Measurements from ENCODE around the gene IL22RA1.

The IL22RA1 gene

DNA sequence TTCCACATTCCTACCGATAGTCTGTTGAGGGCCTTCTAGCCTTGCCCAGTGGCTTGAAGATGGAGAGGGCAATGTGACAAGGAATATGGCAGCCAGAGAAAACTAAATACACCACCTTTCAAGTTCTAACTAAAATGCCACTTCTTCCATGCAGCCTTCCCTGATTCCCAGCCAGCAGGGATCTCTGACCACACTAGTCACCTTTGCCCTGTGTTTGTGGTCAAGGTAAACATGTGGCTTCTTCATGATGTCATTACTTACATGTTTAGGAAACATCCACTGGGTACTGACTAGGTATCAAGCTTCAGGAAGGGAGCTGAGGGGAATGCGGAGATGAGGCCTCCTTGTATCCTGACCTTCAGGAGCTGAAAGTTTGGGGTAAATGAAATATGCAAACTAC, 22.6 kb upstream of the IL22RA1 start:
- DNase-seq: no peak

DNA sequence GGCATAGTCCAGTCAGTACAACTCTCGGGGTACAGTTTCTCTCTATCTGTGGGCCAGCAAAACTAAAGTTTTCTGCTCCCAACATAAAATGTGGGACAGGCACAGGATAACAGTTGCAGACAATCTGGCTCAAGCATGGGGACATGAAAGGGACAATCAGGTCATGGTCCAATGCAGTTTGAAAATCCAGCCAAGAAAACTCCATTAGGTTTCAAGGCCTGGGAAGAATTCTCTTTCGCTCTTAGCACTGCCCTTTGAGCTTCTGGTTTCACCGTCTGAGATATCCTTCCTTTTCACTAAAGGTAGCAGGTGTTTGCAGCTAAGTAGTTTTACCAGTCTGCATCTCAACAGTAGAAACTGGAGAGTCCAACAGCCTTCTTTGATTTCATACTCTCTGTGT, 21.1 kb upstream of the IL22RA1 start:
- no peak for DNase-seq

DNA sequence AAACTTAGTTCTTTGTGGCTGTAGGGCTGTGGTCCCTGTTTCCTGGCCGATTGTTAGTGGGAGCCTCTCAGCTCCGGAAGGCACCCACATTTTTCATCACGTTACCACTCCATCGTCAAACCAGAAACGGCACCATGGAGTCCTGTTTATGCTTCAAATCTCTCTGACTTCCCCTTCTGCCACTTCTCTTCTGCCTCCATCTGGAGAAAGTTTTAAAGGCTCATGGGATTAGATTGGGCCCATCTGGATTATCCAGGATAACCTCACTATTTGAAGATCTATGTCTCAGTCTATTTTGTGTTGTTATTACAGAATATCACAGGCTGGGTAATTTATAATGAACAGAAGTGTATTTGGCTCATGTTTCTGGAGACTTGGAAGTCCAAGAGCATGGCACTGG, 19.3 kb upstream of the IL22RA1 start:
- DNase-seq: no peak

DNA sequence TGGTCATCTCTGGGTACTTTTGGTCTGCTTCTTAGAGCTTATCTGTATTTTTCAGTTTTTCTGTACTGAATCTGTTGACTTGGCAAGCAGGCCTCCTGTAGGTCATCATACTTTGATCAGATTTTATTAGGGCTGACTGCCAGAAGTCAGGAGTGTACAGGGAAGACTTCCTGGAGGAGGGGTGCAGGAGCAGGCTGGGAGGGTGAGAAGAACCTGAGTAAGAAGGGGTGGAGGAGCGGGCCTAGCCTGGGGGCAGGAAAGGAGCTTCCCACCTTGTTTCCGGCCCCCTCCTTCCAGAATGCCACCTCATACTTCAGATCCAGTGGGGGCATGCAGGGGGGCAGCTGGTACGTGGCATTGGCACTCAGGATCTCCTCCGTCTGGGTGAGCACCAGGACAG, 18.3 kb upstream of the IL22RA1 start:
- DNase-seq: no peak

DNA sequence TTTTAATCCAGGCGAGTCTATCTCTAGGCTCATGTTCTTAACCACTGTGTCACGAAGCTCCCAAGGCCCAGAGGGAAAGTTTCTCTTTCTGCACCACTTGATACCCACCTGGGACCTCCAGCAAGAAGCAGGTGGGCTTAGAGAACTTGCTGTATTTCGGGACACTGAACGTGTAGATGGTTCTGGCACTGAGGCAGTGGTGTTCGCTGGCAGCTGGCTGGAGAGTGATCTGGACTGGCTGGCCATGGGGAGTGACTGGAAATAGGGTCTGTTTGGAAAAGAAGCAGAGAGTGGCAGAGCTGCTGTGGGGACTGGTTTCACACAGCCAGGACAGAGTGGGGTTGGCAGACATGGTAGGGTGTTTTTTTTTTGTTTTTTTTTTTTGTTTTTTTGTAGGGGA, 16.4 kb upstream of the IL22RA1 start:
- DNase-seq: no peak

DNA sequence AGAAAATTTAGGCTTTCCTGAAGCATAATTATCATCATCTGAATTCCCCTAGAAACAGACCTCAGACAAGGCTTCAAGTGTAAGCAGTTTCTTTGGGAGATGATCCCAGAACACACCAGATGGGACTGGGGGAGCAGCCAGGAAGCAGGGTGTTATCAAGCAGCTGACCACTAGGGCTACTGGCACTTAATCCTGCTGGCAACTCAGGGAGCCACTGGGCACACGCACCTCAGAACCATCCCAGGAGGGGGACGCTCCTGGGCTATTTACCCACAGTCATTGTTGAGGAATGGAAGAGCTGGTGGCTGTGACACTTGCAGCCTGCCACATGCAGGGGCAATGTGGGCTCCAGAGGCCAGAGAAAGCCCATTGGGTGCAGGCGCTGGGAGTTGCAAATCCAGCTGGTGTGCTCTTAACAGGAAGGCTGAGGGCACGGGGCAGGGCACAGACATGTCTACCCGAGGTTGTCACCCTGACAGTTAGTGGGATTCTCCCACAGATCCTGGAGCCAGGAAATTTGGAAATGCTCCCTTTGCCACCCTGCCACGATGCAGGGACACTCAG, 15.1 kb upstream of the IL22RA1 start:
- no peak for DNase-seq

DNA sequence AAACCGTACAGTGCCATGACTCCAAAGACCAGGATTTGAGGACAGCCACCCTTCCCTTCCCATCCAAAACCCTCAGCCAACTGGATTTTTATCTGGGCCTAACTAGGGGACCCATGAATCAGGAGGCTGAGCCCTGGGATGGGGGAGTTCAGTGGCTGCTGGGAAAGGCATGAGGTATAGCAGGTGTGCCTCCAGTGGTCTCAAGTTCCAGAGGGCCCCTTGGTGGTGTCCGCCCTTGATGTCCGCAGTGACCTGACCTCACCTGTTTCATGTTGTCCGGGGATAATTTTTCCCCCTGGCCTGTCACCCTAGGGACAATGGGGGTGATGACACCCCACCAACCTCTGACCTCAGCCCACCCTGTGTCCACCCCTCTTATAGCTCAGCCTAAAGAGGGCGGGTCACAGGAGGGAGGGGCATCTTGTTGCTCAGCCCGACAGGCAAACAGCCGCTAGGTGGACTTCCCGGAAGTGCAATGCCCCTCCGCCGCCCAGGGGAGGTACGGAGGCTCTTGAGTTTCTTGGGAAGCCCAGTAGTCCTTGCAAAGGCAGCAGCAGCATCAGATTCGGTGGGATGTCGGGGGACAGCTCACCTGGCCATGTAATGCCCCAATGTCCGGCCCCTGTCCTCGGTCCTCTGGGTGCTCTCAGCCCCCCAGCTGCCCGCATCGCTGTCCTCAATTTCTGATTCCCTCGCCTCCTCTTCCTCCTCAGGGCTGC, 13.8 kb upstream of the IL22RA1 start:
- DNase-seq: no peak

DNA sequence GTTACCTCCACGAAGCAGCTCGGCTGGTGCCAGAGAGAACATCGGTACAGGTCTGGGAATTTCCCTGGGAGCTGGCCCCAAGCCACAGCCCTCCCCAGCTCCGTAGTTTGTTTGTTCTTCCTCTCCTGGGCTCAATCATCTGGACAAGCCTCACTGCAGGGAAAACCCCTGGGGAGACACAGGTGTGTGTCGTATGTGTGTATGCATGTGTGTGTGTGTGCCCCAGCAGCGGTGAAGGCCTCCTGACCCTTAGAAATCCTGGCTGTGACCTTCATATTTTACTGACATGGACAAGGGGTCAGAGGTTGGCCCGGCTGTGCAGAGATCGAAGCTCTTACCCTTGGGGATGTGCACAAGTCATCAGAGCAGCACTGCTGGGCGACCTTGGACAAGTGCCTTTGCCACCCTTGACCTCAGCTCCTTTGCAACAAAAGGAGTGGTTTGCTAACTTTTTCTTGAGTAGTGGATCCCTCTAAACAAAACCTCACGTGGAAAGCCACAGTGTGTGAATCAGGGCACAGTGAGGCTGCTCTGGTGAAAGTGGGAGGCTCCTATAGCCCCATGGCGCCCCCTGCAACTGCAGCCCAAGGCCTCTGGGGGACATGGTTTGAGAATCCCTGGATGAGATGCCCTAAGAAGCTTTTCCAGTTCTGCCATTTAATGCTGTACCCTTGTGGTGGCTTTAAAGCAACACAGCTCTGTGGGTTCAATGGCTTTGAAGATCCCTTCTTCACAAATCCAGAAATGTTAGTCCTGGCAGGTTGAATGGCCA, 12.3 kb upstream of the IL22RA1 start:
- DNase-seq: peak in 1 of 2 experiments; percentile 7

DNA sequence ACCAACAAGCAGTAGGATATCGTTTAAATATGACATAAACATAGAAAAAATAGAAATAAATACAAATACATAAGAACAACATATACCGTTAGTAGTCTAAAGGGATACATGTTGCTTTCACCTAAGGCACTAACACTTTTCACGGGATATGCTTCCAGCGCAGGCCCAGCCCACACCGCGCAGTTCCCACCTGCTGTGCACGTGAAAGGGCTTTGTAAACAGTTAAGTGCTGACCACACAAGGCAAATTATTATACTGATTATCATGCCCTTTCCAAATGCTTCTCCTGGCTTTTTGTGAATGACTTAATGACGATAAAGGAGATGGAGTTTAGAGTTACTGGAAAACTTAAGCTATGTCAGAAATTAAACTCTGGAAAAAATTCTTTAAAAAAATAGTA, 11.3 kb upstream of the IL22RA1 start:
- no peak for DNase-seq

DNA sequence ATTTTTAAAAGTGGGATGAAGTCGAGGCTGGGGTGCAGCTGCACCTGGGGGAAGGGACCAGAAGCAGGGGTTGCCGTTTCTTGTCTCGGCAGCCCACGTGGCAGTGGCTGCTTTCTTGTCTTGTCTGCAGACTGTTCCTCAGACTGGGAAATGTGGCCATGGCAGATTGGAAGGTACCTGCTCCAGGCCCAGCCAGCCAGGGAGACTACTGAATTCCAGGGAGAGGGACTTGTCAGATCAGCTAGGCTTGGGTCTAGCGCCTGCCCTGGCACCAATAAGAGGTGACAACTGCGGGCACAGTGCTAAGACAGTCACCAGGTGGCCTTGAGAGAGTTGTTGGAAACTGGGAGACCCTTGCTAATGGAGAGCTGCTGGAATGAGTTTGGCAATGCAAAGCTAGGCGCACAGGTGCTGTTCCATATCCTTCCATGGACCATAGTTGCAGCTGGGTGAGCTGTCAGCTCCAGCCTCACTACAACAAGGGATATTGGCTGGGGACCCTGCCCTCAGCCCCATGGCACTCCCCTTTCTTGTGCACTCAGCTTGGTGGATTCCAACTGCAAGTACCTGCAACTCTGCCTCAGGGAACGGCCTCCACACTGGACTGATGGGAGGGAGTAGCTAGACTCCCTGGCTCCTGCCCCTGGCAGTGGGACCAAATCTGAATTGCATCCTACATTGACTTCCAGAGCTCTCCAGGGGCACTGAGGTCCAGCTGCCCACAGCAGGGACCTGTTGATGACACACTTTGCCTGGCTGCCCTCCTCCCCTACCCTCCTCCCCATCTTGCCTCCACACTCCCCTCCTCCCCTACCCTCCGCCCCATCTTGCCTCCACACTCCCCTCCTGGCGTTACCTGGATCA, 9.9 kb upstream of the IL22RA1 start:
- no peak for DNase-seq

DNA sequence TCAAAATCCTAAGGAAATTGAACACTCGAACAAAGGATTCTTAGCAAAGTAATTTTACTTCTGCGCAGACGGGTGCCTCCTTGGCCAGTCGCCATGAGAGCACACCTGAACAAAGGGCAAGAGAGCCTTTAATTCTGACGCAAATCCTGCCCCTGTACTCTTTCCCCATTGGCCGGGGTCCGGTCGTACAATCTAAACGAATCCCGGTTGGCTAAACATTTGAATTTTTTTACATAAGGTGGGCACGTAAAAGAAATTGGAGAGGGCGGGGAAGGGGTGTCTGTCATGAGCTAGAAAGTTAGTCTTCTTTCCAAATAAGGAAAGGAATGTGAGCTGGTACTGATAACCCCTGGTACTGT, 8.2 kb upstream of the IL22RA1 start:
- peak; percentile 11 to 39 for DNase-seq

DNA sequence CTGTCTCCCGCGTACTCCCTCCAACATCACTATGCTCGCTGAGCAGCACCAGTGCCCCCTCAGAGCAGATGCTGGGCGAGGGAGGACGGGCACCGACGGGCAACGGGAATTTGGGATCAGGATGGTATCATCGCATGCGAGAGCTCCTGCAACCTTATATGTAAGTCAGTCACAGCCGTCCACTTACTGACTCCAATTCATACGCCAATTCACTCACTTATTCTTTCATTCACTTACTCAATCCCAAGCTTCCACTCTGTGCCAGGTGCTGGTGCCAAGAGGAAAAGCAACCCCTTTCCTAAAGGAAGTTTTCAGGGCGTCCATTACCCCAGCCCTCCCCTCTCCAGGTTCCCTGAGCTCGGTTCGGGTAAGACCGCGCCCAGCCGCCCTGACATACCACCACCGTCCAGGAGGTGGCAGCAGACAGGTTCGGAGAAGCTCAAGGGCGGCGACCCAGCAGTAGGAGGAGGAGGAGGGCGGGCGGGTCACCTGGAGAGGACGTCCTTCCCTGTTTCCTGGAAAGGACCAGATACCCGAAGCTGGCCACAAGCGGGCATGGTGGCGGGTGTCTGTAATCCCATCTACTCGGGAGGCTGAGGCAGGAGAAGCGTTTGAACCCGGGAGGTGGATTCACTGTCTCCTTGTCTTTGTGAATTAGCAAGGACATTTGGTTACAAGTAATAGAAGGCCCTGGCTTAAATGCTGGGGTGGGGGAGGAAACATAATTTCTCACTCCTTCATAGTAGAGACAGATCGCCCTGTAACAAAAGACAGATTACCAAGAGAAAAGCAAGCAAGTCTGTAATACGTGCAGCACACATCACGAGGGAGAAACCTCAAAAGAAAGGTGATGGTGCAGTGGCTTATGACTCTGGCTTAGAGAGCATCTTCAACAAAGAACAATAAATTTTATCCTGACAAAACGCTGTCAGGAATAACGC, 7.6 kb upstream of the IL22RA1 start:
- DNase-seq: peak; percentile 71 to 80

DNA sequence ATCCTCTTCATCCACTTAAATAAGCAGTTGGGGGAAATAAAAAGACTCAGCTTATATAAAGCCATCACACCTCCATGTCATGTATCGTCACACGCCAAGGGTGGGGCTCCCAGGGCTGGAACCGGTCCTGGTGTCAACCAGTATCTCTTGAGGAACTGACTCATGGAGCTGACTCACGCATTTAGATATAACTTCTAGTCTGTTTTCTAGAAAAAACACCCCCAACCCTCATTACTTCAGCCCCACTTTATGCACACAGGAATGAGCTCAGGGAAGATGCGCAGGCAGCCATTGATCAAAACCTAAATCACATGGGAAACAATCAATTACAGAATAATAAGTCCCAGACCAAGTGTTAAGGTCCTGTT, 6.9 kb upstream of the IL22RA1 start:
- no peak for DNase-seq

DNA sequence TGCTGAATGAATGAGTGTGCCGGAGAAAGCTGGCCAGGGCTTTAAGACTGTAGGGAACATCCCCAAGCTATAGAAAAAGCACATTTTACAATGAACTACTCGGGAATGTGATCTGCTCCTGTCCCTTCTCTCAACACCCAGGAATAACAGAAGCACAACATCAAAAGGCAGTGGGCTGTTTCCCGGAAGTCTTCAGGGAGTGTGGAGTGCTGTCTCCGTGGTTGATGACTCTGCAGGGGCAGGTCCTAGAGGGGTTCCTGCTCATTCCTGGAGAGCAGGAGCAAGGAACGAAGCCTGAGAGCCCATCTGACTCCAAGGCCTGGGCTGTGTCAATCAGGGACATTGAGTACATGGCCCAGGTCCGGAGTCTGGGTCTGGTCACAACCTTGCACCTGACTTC, 4.9 kb upstream of the IL22RA1 start:
- no peak for DNase-seq

DNA sequence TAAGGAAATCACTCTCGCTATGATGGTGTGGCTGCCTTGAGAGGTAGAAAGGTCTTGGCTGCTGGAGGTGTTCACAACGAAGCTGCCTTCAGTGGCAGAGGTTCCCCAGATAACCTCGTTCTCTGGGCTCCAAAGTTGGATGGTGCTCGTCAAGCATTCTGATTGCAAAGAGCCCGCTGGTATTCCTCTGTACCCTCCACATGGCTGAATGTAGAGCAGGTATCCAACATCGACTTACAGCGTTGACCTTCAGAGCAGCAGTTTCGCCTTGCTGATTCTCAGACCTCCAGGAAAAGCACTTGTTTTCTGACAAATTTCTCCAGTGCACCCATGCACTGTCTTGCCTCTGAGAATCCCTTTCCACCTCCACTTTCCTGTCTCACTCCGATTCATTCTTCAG, 4.3 kb upstream of the IL22RA1 start:
- DNase-seq: no peak

DNA sequence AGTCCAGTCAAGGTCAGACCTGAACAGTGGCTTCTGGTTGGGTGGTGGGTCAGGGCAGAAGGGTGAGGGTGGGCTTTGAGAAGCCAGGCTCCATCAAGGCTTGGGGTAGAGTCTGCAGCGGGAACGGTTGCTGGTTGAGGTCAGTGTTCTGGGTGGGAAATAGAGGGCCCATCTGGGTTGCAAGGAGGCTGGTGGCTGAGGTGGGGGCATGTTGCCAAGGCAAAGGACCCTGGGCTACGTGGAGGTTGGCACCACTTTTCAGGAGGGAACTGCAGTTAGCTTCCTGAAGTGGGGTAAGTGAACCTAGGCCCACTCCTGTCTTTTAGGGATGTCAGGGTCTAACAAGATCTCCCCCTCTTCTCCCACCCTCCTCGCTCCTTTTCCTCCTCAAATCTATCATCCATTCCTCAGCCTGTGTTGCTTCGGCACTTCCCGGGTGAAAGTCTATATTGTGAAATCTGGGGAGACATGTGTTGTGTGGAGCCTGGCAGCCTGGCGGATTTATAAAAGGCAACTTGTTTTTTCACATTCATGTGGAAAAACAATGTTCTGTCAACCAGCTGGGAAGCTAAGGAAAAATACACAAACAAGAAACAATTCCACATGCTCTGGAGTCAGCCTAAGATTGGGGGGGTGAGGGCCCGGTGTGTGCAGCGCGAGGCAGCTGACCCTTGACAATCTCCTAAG, 1.5 kb downstream of the IL22RA1 start:
- no peak for DNase-seq

DNA sequence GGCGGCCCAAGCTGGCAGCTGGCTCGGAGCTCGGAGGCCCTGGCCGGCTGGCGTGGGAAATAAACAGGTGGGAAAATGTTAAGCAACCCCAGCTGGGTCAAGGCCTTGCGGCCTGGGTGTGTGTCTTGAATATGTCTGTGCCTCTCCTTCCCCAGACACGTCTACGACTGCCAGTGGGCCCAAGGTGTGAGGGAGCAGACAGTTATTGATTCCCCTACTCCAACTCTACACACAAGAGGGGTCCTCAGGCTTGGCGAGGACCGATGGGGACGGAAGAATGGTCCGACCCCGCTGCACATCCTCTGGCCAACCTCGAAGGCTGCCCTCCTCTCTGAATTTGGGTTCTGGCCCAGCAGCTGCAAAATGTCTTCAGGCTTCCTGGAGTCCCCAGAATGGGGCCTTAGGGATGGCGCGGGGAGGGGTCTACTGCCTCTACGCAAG, 2.2 kb downstream of the IL22RA1 start:
- DNase-seq: no peak

DNA sequence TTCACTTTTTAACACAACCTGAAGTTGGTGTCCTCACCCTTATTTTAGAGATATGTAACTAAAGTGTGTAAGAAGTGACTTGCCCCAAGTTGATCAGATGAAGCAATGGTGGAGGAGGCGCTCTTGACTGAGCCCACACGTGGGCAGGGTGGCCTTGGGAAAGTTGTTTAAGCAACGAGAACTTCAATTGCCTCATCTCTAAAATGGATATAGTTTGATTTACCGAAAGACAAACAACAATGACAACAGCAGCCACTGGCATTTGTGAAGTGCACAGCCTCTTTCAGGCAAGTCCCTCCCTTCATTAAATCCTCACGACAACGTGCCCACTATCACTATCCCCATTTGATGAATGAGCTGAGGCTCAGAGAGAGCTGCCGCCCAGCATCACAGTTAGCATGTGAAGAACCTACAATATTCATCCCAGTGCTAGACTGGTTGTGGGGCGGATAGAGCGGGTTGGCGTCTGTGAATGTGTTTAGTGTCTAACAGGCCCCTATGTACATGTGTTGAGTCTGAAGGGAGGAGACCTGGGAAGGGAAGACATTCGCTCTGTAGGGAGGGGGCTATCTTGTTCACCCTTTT, 3.0 kb downstream of the IL22RA1 start:
- no peak for DNase-seq

DNA sequence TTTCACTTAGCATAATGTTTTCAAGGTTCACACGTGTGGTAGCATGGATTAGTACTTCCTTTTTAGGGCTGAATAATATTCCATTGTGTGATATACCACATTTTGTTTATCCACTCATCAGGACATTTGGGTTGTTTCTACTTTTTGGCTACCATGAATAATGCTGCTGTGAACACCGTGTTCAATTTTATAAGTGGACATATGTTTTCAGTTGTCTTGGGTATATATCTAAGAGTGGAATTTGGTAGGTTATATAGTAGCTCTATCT, 3.8 kb downstream of the IL22RA1 start:
- no peak for DNase-seq

DNA sequence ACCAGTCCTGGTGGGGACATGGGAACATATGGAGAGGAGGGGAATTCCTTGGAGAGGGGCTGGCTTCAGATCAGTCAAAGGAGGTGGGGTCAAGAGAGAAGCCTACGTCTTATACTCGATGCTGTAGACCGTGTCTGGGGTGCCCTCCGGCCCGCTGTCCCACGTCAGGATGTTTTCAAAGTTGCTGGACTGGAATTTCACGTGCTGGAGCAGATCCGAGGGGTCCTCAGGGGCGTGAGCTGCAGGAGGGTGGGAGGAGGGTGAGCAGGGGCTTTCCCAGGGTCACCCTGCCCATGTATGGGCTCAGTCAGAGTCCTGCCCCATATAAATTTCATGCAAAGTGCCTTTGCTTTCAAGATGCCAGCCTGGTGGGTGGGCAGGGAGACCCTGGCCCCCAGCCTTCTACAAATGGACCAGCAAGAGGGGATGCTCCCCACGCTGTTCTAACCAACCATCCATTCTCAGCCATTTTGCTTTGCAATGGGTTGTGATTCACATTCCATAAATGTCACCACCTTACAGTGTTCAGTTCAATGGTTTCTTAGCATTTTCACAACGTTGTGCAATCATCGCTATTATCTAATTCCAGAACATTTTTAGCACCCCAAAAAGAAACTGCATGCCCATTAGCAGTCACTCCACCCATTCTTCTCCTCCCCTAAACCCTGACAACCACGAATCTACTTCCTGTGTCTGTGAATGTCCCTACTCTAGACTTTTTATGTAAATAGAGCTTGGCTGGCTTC, 4.3 kb downstream of the IL22RA1 start:
- DNase-seq: no peak
